ENCODE results near the gene CBLIF. TPM values are rescaled to one million over a fixed set of nuclear protein-coding genes. Genes with fewer than 3 reads are reported as not detected.

The CBLIF gene
- total and polyA plus RNA-seq, 2 of the 13 experiments (the other 11 are each of a cell fraction or from before 2014, with no cell fraction given), result not detected

GRCh38 chr11:59810189-59810910 is 34.9 kb downstream of the CBLIF start, which contains the start of gene MRPL16 (continued):
- TF ChIP-seq ZBTB34 (CRISPR knock-in tag; IDR thresholded peaks at IDR 0.05) (no peak), ZNF766 (CRISPR knock-in tag; IDR thresholded peaks at IDR 0.05; ENCODE audit: borderline replicate concordance) (no peak), ZNF251 (CRISPR knock-in tag; IDR thresholded peaks at IDR 0.05) (no peak), ZFP36L1 (CRISPR knock-in tag; IDR thresholded peaks at IDR 0.05) (peak; percentile 11), SOX6 (IDR thresholded peaks at IDR 0.05) (no peak), SOX6 (CRISPR knock-in tag; IDR thresholded peaks at IDR 0.05) (peak; percentile 70), ZC3H4 (CRISPR knock-in tag; IDR thresholded peaks at IDR 0.05; ENCODE audit: borderline replicate concordance) (no peak; the same call in 1 of the 2 replicates), ZFP1 (CRISPR knock-in tag; IDR thresholded peaks at IDR 0.05) (peak; percentile 73; the same call in 1 of the 2 replicates), NFRKB (IDR thresholded peaks at IDR 0.05) (no peak), ZNF496 (CRISPR knock-in tag; IDR thresholded peaks at IDR 0.05; ENCODE audit: insufficient replicate concordance) (no peak), DBP (CRISPR knock-in tag; IDR thresholded peaks at IDR 0.05; ENCODE audit: not compliant biosample characterization) (no peak), ERF (CRISPR knock-in tag; IDR thresholded peaks at IDR 0.05) (peak; percentile 70; the same call in 1 of the 2 replicates), RNF219 (CRISPR knock-in tag; IDR thresholded peaks at IDR 0.05) (peak; percentile 82; the same call in 1 of the 2 replicates), ZNF543 (CRISPR knock-in tag; IDR thresholded peaks at IDR 0.05) (peak; percentile 55; the same call in 1 of the 2 replicates), HDAC6 (IDR thresholded peaks at IDR 0.05; ENCODE audit: low read depth, low read length) (no peak), PRDM4 (CRISPR knock-in tag; IDR thresholded peaks at IDR 0.05; ENCODE audit: borderline replicate concordance) (no peak), E2F2 (CRISPR knock-in tag; IDR thresholded peaks at IDR 0.05; ENCODE audit: borderline replicate concordance) (no peak), RAD51 (IDR thresholded peaks at IDR 0.05; ENCODE audit: borderline replicate concordance) (no peak), FOXA3 (CRISPR knock-in tag; IDR thresholded peaks at IDR 0.05) (peak; percentile 63), ISX (CRISPR knock-in tag; conservative IDR thresholded peaks at IDR 0.05) (no peak), ZNF205 (CRISPR knock-in tag; IDR thresholded peaks at IDR 0.05) (peak; percentile 75; the same call in 1 of the 2 replicates), FOXK2 (IDR thresholded peaks at IDR 0.05) (peak; percentile 39; the same call in 1 of the 2 replicates), KAT7 (CRISPR knock-in tag; IDR thresholded peaks at IDR 0.05; ENCODE audit: borderline replicate concordance) (peak; percentile 88)
